Measurements from ENCODE around the gene ADIRF. TPM values are rescaled to one million over a fixed set of nuclear protein-coding genes. Genes with fewer than 3 reads are reported as not detected.

Gene ADIRF
- total RNA-seq, 6 experiments from 2014 or later: 68.5 to 169 (median 145) TPM

GRCh38 chr10:86958901-86959736 is 9.2 kb upstream of the ADIRF start:
- Mint-ChIP-seq H3K27me3 (ENCODE audit: insufficient read depth) (peaks cover 3% of the 10 kb centered on the region), H3K36me3 (ENCODE audit: low read depth) (no peaks in the 10 kb centered on the region), H3K9me3 (no peaks in the 10 kb centered on the region), H3K4me3 (peak overlapping the region; percentile 50), H3K4me1 (ENCODE audit: low read depth) (peaks cover 40% of the 10 kb centered on the region), H3K27ac (peak overlapping the region; percentile 92)
- TF ChIP-seq CTCF (IDR thresholded peaks at IDR 0.05): no peak
- DNase-seq: no peak

GRCh38 chr10:86959737-86960002 is 8.6 kb upstream of the ADIRF start:
- Mint-ChIP-seq H3K27me3 (ENCODE audit: insufficient read depth) (peaks cover 3% of the 10 kb centered on the region), H3K4me1 (ENCODE audit: low read depth) (peaks cover 35% of the 10 kb centered on the region), H3K4me3 (no peak overlapping the region), H3K27ac (0 out of 2 replicates have a peak overlapping the region, but pooled peaks have one; percentile 92), H3K9me3 (no peaks in the 10 kb centered on the region), H3K36me3 (ENCODE audit: low read depth) (no peaks in the 10 kb centered on the region)
- no peak for TF ChIP-seq CTCF (IDR thresholded peaks at IDR 0.05)
- DNase-seq: no peak

GRCh38 chr10:86960003-86960862 is 8.0 kb upstream of the ADIRF start:
- H3K27me3 Mint-ChIP-seq (ENCODE audit: insufficient read depth): peaks cover 3% of the 10 kb centered on the region
- H3K4me1 Mint-ChIP-seq (ENCODE audit: low read depth): peaks cover 31% of the 10 kb centered on the region
- TF ChIP-seq CTCF (IDR thresholded peaks at IDR 0.05): peak; percentile 97
- H3K27ac Mint-ChIP-seq: peak overlapping the region; percentile 77
- H3K9me3 Mint-ChIP-seq: no peaks in the 10 kb centered on the region
- no peaks in the 10 kb centered on the region for H3K36me3 Mint-ChIP-seq (ENCODE audit: low read depth)
- DNase-seq: peak; percentile 55
- no peak overlapping the region for H3K4me3 Mint-ChIP-seq

- Mint-ChIP-seq H3K4me3 (no peak overlapping the region), H3K9me3 (no peaks in the 10 kb centered on the region), H3K27me3 (ENCODE audit: insufficient read depth) (peaks cover 3% of the 10 kb centered on the region), H3K27ac (peak overlapping the region; percentile 77), H3K4me1 (ENCODE audit: low read depth) (peaks cover 35% of the 10 kb centered on the region), H3K36me3 (ENCODE audit: low read depth) (no peaks in the 10 kb centered on the region)
- no peak for DNase-seq
- TF ChIP-seq CTCF (IDR thresholded peaks at IDR 0.05): no peak
Observed at GRCh38 chr10:86960863-86961434, 7.3 kb upstream of the ADIRF start.

DNA sequence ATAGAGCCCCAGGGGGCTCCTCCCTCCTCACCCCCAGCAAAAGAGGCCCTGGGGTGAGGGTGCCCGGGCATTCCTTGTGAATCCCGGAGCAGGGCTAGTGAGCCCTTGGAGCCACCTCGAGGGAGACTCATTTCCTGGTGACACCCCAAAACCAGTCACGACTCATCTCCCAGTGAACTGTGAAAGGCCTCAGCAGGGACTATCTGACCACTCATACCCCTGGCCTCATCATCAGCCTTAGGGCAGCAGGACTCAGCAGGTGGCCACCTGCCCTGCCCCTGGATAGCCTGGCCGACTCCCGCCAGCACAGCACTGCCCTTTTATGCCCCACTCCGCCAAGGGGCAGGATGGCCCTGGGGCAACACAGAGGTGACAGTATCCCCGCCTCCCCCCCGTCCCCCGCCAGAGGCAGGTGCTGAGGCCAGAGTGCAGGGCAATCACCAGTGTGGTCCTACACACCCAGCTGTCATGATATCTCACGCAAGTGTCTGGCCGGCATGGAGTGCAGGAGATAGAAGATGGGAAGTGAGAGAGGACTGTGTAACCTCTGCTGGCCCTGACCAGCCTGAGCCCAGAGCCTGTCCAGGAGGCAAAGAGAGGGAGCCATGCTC is 6.7 kb upstream of the ADIRF start:
- TF ChIP-seq CTCF (IDR thresholded peaks at IDR 0.05): no peak
- no peak overlapping the region for H3K4me3 Mint-ChIP-seq
- DNase-seq: peak; percentile 52
- peaks cover 41% of the 10 kb centered on the region for H3K4me1 Mint-ChIP-seq (ENCODE audit: low read depth)
- peaks cover 3% of the 10 kb centered on the region for H3K27me3 Mint-ChIP-seq (ENCODE audit: insufficient read depth)
- no peaks in the 10 kb centered on the region for H3K36me3 Mint-ChIP-seq (ENCODE audit: low read depth)
- H3K9me3 Mint-ChIP-seq: no peaks in the 10 kb centered on the region
- H3K27ac Mint-ChIP-seq: peak overlapping the region; percentile 56; the same call in 1 of the 2 replicates
